Tibial artery (tissue), 4 donors: Measurements from ENCODE around the gene KRTAP25-1.

Experiments
- DNase-seq, 2 donors: peaks; one replicate each; pipeline ENCODE4 v3.0.0-alpha.2; 2019
- H3K27ac ChIP-seq, 2 donors: fragments of 200-600 bp; sonication (generic) in 1 of 2; 1 replicate in 1 of 2; 2 replicates in 1 of 2; pipeline ENCODE4 v1.5.1; 2018 to 2019; ENCODE audit warnings: mild to moderate bottlenecking in 1 of 2
- H3K27me3 ChIP-seq, 2 donors: fragments of 200-600 bp; sonication (generic) in 1 of 2; one replicate each; pipeline versions ENCODE4 v1.5.1 to v1.6.0; 2016 to 2019
- H3K36me3 ChIP-seq, 3 donors: fragments of 200-600 bp; sonication (generic) in 2 of 3; one replicate each; pipeline ENCODE4 v1.5.1; 2016 to 2019; ENCODE audit warnings: mild to moderate bottlenecking in 2 of 3
- H3K4me1 ChIP-seq, 4 donors: fragments of 200-600 bp; sonication (generic) in 2 of 4; 1 replicate in 3 of 4; 2 replicates in 1 of 4; pipeline ENCODE4 v1.5.1; 2016 to 2019
- H3K4me3 ChIP-seq, 2 donors: fragments of 200-600 bp; sonication (generic) in 1 of 2; 1 replicate in 1 of 2; 2 replicates in 1 of 2; pipeline ENCODE4 v1.5.1; 2018 to 2019; ENCODE audit warnings: mild to moderate bottlenecking in 2 of 2
- H3K9me3 ChIP-seq, 3 donors: fragments of 200-600 bp; sonication (generic) in 1 of 3; one replicate each; pipeline ENCODE4 v1.5.1; 2016 to 2019
- intact Hi-C: fragments of 100-400 bp; cut with DNase I; formaldehyde crosslinking; loops from one replicate; pipeline ENCODE4 v1.15.0; 2023; ENCODE audit warnings: low total_unique reads
- TF ChIP-seq, protein P1 (sequence below), 2 experiments: fragments of 200-600 bp in 1 of 2; fragments of 450-650 bp in 1 of 2; IDR thresholded peaks; one replicate each; pipeline ENCODE4 v1.5.1; 2017 to 2019; ENCODE audit warnings: antibody characterized with exemption in 2 of 2, mild to moderate bottlenecking in 1 of 2, moderate library complexity in 1 of 2

KRTAP25-1 gene

DNA sequence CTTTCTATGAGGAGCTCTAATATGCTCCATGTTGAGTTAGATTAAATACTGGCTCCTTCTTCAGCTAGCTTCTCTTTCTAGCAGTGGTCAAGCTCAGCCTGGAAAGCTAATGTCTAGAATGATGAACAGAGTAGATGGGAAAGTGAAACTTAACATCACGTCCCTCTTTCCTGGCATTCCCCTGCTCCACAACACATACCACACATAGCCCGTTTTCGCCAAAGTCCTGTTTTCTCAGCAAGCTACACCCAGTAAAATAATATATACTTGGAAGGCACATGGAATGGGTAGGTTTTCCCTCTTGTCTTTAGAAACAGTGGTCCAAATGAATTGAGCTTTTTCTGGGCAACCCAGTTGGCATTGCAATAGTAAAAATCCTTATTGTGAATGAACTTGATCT is 44.4 kb upstream of the KRTAP25-1 start:
- Histone ChIP-seq H3K27ac (peak overlapping the region; percentile 13 to 50), H3K27me3 (no peaks in the 10 kb centered on the region), H3K4me3 (peak overlapping the region; percentile 17 to 31), H3K9me3 (no peaks in the 10 kb centered on the region), H3K4me1 (peaks cover 0 to 41% (median 3%) of the 10 kb centered on the region in 4 donors), H3K36me3 (no peaks in the 10 kb centered on the region)
- intact Hi-C loops = no loop called here
- TF ChIP-seq, protein P1, sequence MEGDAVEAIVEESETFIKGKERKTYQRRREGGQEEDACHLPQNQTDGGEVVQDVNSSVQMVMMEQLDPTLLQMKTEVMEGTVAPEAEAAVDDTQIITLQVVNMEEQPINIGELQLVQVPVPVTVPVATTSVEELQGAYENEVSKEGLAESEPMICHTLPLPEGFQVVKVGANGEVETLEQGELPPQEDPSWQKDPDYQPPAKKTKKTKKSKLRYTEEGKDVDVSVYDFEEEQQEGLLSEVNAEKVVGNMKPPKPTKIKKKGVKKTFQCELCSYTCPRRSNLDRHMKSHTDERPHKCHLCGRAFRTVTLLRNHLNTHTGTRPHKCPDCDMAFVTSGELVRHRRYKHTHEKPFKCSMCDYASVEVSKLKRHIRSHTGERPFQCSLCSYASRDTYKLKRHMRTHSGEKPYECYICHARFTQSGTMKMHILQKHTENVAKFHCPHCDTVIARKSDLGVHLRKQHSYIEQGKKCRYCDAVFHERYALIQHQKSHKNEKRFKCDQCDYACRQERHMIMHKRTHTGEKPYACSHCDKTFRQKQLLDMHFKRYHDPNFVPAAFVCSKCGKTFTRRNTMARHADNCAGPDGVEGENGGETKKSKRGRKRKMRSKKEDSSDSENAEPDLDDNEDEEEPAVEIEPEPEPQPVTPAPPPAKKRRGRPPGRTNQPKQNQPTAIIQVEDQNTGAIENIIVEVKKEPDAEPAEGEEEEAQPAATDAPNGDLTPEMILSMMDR (IDR thresholded peaks at IDR 0.05) = no peak
- no peak for DNase-seq

DNA sequence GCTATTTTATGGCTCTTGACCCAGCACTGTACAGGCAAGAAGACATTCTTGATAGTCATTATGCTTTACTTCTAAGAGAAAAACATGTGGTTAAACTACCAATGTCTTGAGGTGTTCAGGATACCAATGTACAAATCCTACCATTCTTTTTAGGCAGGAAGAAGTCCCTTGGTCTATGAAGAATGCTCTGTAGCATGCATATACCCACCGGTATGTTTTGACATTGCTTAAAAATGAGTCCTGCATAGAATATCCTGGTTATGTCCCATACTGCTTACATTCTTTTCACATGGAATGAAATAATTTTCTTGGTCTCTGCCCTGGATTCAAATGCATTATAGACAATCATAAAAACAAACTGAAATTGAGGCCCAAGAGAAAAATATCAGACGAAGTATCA is 43.4 kb upstream of the KRTAP25-1 start:
- Histone ChIP-seq H3K36me3 (no peaks in the 10 kb centered on the region), H3K9me3 (no peaks in the 10 kb centered on the region), H3K4me3 (no peak overlapping the region), H3K4me1 (peaks cover 0 to 31% (median 3%) of the 10 kb centered on the region in 4 donors), H3K27me3 (no peaks in the 10 kb centered on the region), H3K27ac (no peak overlapping the region)
- TF ChIP-seq, protein P1 (IDR thresholded peaks at IDR 0.05) = no peak
- DNase-seq = no peak
- intact Hi-C loops = no loop called here

DNA sequence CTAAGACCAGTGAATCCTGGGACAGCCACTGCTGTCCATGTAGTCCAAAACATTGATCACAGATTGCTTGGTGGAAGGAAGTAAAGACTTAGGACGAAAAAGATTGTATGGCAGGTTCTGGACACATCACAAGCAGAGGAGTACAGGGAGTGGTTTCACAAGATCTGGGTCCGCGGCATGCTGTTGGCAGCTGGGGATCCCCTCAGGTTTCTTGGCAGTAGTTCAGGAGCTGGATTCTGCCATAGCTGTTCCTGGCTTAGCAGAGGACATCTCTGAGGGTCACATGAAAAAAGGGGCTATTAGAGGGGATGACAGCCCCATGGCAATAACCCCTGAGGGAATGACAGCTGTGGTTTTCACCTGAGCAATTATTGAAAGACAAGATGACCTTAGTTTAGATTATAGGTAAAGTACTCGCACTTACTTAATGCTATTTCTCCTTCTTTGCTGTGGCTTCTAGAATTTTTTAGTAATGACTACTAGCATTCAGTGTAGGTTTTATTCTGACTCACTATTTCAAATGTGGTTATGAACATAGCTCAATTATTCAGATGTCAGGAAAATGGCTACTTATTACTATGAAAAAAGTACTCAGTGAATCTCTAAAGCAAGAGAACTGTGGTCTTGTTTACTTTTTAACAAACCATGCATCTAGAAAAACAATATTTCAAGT is 40.0 kb upstream of the KRTAP25-1 start:
- intact Hi-C loops = no loop called here
- Histone ChIP-seq H3K27ac (no peak overlapping the region), H3K4me1 (peaks cover 0 to 12% (median 0%) of the 10 kb centered on the region in 4 donors), H3K9me3 (peaks cover 0 to 5% (median 0%) of the 10 kb centered on the region in 3 donors), H3K36me3 (no peaks in the 10 kb centered on the region), H3K27me3 (no peaks in the 10 kb centered on the region), H3K4me3 (no peak overlapping the region)
- no peak for DNase-seq
- TF ChIP-seq, protein P1 (IDR thresholded peaks at IDR 0.05) = no peak

DNA sequence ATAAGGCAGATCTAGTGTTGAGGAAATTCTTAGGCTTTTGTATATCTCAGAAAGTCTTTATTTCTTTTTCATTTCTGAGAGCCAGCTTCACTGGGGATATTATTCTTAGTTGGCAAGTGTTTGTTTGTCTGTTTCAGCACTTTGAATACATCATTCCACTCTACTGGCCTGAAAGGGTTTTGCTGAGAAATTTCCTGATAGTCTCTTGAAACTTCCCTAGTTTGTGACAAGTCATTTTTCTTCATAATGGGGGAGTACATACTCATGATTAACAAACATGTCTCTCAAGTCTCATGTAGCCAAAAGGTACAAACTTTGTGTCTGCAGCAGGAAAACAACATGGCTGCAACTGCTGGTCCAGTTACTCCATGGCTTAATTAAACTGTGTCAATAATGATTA is 37.1 kb upstream of the KRTAP25-1 start:
- Histone ChIP-seq H3K36me3 (no peaks in the 10 kb centered on the region), H3K27ac (no peak overlapping the region), H3K9me3 (peaks cover 0 to 5% (median 0%) of the 10 kb centered on the region in 3 donors), H3K27me3 (no peaks in the 10 kb centered on the region), H3K4me3 (no peak overlapping the region), H3K4me1 (peaks cover 0 to 4% (median 0%) of the 10 kb centered on the region in 4 donors)
- no peak for DNase-seq
- intact Hi-C loops = no loop called here
- TF ChIP-seq, protein P1 (IDR thresholded peaks at IDR 0.05) = no peak

DNA sequence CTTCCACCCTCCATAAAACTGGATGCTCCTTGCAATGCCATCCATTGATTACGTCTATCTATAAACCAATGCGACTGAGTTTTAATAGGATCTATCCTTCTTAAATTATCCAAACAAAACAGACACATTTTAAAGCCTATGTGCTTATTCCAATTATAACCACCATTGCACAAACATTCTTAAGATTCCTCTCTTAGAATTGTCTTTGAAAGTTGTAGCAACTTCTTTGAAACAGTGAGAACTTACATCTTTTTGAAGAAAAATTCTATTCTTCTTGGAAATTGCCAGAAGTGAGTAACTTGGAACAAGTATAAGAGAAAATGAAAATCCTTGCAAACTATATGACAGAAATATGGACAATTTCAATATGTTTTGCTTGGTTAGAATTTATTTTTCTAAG is 30.9 kb upstream of the KRTAP25-1 start, which contains the start of gene KRTAP26-1:
Gene KRTAP26-1 (minus strand): TSS at position 101 of the 400 bp plus-strand sequence. CDS start 280 bp downstream, outside the sequence.
- Histone ChIP-seq H3K27ac (peak within 1 kb of the TSS in 1 of 2 donors; percentile 15), H3K4me1 (peaks cover 0 to 13% (median 2%) of the 10 kb centered on the region in 4 donors), H3K27me3 (no peaks in the 10 kb centered on the region), H3K4me3 (no peak within 1 kb of the TSS), H3K9me3 (no peaks in the 10 kb centered on the region), H3K36me3 (no peaks in the 10 kb centered on the region)
- DNase-seq = no peak
- intact Hi-C loops = no loop called here
- TF ChIP-seq, protein P1 (IDR thresholded peaks at IDR 0.05) = no peak
